ENCODE data around the gene ATP13A3. TPM values are rescaled to one million over a fixed set of nuclear protein-coding genes. Genes with fewer than 3 reads are reported as not detected.
A peak's percentile ranks its signal among the peaks of the same experiment; 100 is the strongest.
"Not testable (repeated sequence)": the region's sequence is repeated elsewhere in the genome, so short reads cannot be mapped to it uniquely, and the experiment has no call there.

The ATP13A3 gene
- total RNA-seq, 2 donors from 2014 or later, result 97.7 to 121 TPM

DNA sequence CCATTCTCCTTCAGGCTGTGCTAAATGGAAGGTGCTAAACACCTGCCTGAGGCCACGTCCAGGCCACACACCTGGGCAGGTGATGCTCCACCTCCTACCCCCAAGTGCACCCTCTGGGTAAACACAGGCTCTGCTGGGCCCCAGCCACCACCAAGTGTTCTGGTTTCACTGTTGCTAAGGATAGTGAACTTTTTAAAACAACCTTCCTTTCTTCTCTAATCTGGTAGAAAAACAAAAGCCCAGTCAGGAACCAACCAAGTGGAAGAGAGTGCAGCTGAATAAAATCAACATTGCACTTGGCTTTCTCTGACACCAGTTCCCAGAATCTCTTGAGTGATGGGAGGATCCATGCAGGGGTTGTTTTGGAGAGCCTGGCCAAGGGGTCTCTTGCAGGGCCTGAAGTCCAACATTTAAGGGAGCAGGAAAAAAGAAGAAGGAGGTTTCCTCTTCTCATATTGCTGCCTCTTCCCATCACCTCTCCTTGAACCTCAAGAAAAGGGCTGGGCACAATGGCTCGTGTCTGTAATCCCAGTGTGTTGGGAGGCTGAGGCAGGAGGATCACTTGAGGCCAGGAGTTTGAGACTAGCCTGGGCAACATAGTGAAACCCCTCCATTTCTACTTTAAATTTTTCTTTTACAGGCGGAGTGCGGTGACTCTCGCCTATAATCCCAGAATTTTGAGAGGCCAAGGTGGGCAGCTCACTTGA, 26.2 kb upstream of the ATP13A3 start:
- Mint-ChIP-seq H3K4me1 (ENCODE audit: low read depth) (peaks cover under 1% of the 10 kb centered on the region), H3K27me3 (ENCODE audit: low read depth) (peaks cover 32% of the 10 kb centered on the region), H3K4me3 (no peak overlapping the region), H3K9me3 (no peaks in the 10 kb centered on the region), H3K27ac (no peak overlapping the region), H3K36me3 (ENCODE audit: insufficient read depth in 2 of 2) (no peaks in the 10 kb centered on the region)
- ATAC-seq (replicated peaks in 1 of 2), result no peak
- DNase-seq, result no peak

DNA sequence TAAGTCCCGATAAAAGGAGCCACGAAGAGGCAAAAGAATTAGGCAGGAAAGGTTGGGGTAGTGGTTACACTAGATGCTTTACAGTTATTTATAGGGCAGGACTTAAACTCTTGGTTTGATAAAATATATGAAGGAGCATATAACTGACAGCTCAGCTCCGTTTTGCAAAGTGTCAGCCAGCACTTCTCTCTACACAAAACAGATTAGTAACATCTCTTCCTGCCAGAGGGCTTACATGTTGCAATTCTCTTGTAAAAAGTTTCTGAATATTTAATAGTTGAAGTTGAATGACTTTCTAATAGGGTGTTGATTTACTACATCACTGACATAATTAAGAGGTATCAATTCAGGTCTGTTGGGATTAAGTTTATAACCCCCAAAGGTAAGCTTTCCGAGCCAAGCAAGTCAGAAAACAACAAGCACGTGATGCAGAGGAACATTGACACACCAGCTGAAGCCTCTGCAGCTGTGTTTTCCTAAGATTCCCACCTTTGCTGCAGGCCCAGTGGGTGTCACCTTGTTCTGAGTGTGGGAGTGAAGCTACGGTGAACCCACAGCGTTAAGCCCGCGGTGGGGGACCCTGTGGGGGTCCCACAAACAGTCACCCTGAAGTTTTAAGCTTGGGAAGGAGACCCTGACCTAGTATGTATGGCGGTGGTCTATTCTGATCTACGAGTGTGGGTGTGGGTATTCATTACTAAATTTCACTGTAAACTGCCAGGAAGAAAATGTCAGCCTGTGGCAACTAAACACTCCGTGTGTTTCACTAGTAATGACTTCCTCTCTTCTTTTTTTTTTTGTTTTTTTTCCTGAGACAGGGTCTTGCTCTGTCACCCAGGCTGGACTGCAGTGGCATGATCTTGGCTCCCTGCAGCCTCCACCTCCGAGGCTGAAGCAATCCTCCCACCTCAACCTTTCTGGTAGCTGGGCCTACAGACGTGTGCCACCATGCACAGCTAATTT, 22.0 kb upstream of the ATP13A3 start:
- no peak for DNase-seq
- H3K27me3 Mint-ChIP-seq (ENCODE audit: low read depth), result no peaks in the 10 kb centered on the region
- no peak overlapping the region for H3K4me3 Mint-ChIP-seq
- H3K36me3 Mint-ChIP-seq (ENCODE audit: insufficient read depth in 2 of 2), result no peaks in the 10 kb centered on the region
- H3K9me3 Mint-ChIP-seq, result no peaks in the 10 kb centered on the region
- H3K27ac Mint-ChIP-seq, result no peak overlapping the region
- H3K4me1 Mint-ChIP-seq (ENCODE audit: low read depth), result no peaks in the 10 kb centered on the region
- no peak for ATAC-seq (replicated peaks in 1 of 2)

DNA sequence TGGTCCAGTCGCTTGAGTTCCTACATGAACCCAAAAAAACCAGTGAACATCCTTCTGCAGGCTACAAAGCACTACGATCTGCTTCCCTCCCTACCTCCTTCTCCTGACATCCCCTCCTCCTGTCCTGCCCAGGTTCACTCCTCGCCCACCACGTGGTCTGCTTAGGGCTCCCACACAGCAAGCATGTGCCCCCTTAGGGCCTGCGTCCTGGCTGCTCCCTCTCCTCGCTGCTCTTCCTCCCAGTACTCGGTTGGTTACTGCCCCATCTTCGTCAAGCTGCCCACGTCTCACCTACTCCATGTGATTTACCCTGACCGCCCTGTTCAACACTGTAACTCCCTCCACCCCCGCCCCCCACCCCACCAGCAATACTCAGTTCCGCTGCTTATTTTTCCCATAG, 20.8 kb upstream of the ATP13A3 start:
- DNase-seq, result no peak
- no peaks in the 10 kb centered on the region for H3K4me1 Mint-ChIP-seq (ENCODE audit: low read depth)
- H3K36me3 Mint-ChIP-seq (ENCODE audit: insufficient read depth in 2 of 2), result no peaks in the 10 kb centered on the region
- ATAC-seq (replicated peaks in 1 of 2), result no peak
- H3K27me3 Mint-ChIP-seq (ENCODE audit: low read depth), result no peaks in the 10 kb centered on the region
- H3K27ac Mint-ChIP-seq, result no peak overlapping the region
- no peaks in the 10 kb centered on the region for H3K9me3 Mint-ChIP-seq
- no peak overlapping the region for H3K4me3 Mint-ChIP-seq

DNA sequence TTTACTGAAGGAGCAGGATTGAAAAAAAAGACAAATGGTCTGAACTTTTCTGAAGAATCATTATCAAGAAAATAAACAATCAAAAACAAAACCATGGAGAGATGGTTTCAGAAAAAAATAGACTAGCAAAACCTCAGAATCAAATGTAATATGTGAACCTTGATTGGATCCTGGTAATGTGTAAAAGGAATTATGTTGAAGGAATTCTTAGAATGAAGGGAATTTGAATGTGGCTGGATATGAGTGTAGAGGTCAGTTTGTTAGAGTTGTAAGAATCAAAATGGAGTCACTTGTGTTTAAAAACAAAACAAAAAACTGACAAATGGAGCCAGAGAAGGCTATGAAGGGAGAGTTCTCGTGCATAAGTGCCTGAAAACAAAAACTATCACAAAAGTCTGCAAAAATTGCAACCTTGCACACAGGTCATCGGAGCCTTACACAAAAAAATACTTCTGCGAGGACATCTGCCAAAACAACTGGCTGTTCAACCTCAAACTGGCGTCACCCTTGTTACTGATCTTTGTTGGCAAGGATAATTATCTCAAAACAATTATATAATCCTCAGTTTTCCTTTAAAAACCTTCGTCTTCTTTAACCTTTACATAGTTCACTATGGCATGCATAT, 19.1 kb upstream of the ATP13A3 start:
- Mint-ChIP-seq H3K9me3 (no peaks in the 10 kb centered on the region), H3K4me1 (ENCODE audit: low read depth) (no peaks in the 10 kb centered on the region), H3K27me3 (ENCODE audit: low read depth) (no peaks in the 10 kb centered on the region), H3K36me3 (ENCODE audit: insufficient read depth in 2 of 2) (no peaks in the 10 kb centered on the region), H3K4me3 (no peak overlapping the region), H3K27ac (no peak overlapping the region)
- no peak for DNase-seq
- no peak for ATAC-seq (replicated peaks in 1 of 2)

DNA sequence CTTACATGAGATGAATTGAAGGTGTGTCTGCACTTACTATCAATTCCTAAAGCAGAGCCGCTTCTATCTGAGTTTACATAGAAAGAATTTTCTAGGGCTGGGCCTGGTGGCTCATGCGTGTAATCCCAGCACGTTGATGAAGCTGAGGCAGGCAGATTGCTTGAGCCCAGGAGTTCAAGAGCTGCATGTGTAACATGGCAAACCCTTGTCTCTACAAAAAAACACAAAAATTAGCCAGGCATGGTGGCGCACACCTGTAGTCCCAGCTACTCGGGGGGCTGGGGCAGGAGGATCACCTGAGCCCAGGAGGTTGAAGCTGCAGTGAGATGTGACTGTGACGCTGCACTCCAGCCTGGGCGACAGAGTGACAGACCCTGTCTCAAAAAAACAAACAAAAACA, 18.1 kb upstream of the ATP13A3 start:
- Mint-ChIP-seq H3K36me3 (ENCODE audit: insufficient read depth in 2 of 2) (no peaks in the 10 kb centered on the region), H3K27ac (no peak overlapping the region), H3K9me3 (no peaks in the 10 kb centered on the region), H3K4me3 (no peak overlapping the region), H3K27me3 (ENCODE audit: low read depth) (no peaks in the 10 kb centered on the region), H3K4me1 (ENCODE audit: low read depth) (no peaks in the 10 kb centered on the region)
- ATAC-seq (replicated peaks in 1 of 2), result no peak
- no peak for DNase-seq

DNA sequence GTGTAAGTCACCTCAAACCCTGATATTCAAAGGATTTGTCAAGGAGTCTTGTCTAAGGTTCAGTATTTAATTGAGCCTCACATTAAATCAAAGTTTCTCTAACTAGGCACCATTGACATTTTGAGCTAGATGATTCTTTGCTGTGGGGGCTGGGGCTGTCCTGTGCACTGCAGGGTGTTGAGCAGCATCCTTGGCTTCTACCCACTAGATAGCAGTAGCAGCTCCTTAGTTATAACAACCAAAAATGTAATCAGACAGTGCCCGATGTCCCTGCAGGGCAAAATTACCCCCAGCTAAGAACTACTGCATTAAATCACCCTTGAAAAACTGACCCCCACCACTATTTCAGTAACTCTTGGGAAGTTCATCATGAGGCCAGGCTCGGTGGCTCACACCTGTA, 17.3 kb upstream of the ATP13A3 start:
- Mint-ChIP-seq H3K9me3 (no peaks in the 10 kb centered on the region), H3K4me3 (no peak overlapping the region), H3K27ac (no peak overlapping the region), H3K36me3 (ENCODE audit: insufficient read depth in 2 of 2) (no peaks in the 10 kb centered on the region), H3K4me1 (ENCODE audit: low read depth) (no peaks in the 10 kb centered on the region), H3K27me3 (ENCODE audit: low read depth) (no peaks in the 10 kb centered on the region)
- DNase-seq (no peak), ATAC-seq (replicated peaks in 1 of 2) (no peak)

DNA sequence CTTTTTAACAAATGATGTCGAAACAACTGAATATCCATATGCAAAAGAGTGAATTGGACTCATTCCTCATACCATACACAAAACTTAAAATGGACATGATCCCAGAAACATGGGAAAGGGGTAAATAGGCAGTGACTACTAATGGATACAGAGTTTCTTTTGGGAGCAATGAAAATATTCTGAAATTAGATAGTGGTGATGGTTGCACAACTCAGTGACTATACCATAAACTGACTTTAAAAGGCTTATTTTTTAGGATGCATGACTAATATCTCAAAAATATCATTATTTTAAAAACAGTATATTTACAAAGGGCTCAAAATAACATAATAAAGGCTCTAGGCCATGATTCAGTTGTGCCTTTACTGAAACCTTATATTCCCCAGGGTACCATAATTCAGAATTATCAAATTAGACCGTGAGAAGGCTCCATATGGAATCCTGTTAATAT, 16.3 kb upstream of the ATP13A3 start:
- H3K27ac Mint-ChIP-seq, result no peak overlapping the region
- DNase-seq (no peak), ATAC-seq (replicated peaks in 1 of 2) (no peak)
- no peaks in the 10 kb centered on the region for H3K27me3 Mint-ChIP-seq (ENCODE audit: low read depth)
- H3K4me3 Mint-ChIP-seq, result no peak overlapping the region
- H3K9me3 Mint-ChIP-seq, result no peaks in the 10 kb centered on the region
- H3K36me3 Mint-ChIP-seq (ENCODE audit: insufficient read depth in 2 of 2), result no peaks in the 10 kb centered on the region
- no peaks in the 10 kb centered on the region for H3K4me1 Mint-ChIP-seq (ENCODE audit: low read depth)

DNA sequence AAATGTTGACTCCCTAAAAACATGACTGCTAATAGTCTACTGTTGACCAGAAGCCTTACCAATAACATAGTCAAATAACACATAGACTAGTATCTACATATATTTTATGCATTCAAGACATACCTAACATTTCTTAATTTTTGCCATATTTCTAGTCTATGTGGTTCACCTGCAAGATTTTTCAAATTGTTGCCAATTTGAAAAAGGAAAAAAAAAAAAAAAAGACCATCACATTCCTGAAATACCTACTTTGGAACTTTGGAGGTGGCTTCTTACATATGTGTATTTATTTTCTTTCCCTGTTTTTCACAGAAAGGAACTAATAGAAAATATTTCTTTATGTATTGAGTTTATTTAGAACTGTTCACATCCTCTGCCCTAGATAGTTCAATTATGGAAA, 13.4 kb upstream of the ATP13A3 start:
- ATAC-seq (replicated peaks in 1 of 2), result no peak
- Mint-ChIP-seq H3K4me1 (ENCODE audit: low read depth) (peaks cover 16% of the 10 kb centered on the region), H3K9me3 (no peaks in the 10 kb centered on the region), H3K36me3 (ENCODE audit: insufficient read depth in 2 of 2) (no peaks in the 10 kb centered on the region), H3K4me3 (no peak overlapping the region), H3K27ac (no peak overlapping the region), H3K27me3 (ENCODE audit: low read depth) (no peaks in the 10 kb centered on the region)
- no peak for DNase-seq

DNA sequence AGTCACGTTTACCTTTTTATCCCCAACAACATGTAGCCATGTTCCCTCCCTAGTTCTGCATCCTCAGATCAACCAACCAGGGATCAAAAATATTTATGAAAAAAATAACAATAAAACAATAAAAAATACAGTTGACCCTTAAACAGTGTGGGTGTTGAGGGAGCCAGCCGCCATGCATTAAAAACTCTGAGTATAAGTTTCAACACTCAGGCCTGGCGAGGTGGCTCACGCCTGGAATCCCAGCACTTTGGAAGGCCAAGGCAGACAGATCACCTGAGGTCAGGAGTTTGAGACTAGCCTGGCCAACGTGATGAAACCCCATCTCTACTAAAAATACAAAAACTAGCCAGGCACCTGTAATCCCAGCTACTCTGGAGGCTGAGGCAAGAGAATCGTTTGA, 12.7 kb upstream of the ATP13A3 start:
- not testable (repeated sequence) for H3K36me3 Mint-ChIP-seq (ENCODE audit: insufficient read depth in 2 of 2); H3K27ac Mint-ChIP-seq

DNA sequence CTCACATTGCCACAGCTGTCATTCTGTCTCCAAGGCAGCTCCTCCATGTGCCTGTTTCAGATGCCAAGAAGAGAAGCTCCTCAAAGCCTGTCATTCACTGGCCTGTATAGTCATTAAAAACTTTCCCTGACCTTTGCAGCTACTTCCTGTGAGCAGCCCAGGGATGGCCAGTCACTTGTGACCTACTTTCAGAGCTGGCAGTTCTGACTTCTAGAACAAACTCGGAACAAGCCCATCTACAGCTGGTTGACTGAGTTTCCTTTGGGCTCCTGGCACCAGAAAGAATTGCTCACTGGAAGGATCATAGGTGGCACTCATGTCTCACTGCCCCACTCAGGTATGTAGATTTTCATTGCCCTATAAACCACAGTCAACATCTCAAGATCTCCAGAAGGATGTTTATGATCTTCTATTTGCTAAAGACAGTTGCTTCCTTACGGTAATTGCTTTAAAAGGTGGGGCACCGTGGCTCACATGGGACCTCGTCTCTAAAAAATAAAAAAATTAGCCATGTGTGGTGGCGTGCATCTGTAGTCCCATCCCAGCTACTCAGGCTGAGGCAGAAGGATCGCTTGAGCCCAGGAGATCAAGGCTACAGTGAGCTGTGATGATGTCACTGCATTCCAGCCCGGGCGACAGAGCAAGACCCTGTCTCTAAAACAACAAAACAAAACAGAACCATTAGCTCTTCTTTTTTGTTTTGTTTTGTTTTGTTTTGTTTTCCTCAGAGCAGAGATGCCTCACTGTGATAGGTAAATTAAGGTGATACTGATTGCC, 11.2 kb upstream of the ATP13A3 start:
- ATAC-seq (replicated peaks in 1 of 2), result peak; percentile 50 to 76
- H3K4me3 Mint-ChIP-seq, result no peak overlapping the region
- no peaks in the 10 kb centered on the region for H3K36me3 Mint-ChIP-seq (ENCODE audit: insufficient read depth in 2 of 2)
- H3K27me3 Mint-ChIP-seq (ENCODE audit: low read depth), result no peaks in the 10 kb centered on the region
- no peak overlapping the region for H3K27ac Mint-ChIP-seq
- DNase-seq, result no peak
- peaks cover 28% of the 10 kb centered on the region for H3K4me1 Mint-ChIP-seq (ENCODE audit: low read depth)
- H3K9me3 Mint-ChIP-seq, result no peaks in the 10 kb centered on the region

More for the DNA sequence above, 12.7 kb upstream of the ATP13A3 start:
- H3K9me3 Mint-ChIP-seq; H3K4me3 Mint-ChIP-seq; DNase-seq; ATAC-seq (replicated peaks in 1 of 2); H3K27me3 Mint-ChIP-seq (ENCODE audit: low read depth): not testable (repeated sequence)
- H3K4me1 Mint-ChIP-seq (ENCODE audit: low read depth), result peaks cover 16% of the 10 kb centered on the region

DNA sequence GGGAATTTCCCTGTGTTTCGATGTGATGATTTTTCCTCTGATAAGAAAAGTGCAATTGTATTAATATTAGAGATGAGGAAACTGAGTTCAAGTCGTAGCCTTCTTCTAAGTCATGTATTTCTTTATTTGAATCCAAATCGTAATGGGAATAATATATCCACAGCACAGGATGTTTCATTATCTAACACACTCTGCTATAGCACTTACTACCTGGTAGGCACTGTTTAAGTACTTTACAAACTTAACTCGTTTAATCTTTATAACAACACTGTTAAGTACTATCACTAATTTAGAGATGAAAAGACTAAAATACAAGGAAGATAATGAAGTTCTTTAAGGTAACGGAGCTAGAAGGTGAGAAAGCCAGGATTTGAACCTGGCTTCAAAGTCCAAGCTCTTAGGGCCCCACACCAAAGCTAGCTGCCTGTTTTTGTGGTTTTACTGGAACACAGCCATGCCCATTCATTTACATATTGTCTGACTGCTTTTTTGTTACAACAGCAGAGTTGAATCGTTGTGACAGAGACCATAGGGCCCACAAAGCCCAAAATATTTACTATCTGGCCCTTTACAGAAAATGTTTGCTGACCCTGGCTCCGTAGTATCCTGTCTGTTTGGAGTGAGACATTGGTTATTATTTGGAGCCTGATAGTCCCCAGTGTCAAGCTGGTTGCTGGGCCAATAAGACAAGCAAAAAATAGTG, 9.6 kb upstream of the ATP13A3 start:
- H3K4me3 Mint-ChIP-seq, result peak overlapping the region; percentile 27 to 36
- peak; percentile 46 to 63 for ATAC-seq (replicated peaks in 1 of 2)
- peaks cover 0 to 2% of the 10 kb centered on the region in 2 donors for H3K36me3 Mint-ChIP-seq (ENCODE audit: insufficient read depth in 2 of 2)
- DNase-seq, result peak in 1 of 2 donors; percentile 23
- H3K27ac Mint-ChIP-seq, result no peak overlapping the region
- no peaks in the 10 kb centered on the region for H3K27me3 Mint-ChIP-seq (ENCODE audit: low read depth)
- H3K9me3 Mint-ChIP-seq, result no peaks in the 10 kb centered on the region
- peaks cover 34% of the 10 kb centered on the region for H3K4me1 Mint-ChIP-seq (ENCODE audit: low read depth)

DNA sequence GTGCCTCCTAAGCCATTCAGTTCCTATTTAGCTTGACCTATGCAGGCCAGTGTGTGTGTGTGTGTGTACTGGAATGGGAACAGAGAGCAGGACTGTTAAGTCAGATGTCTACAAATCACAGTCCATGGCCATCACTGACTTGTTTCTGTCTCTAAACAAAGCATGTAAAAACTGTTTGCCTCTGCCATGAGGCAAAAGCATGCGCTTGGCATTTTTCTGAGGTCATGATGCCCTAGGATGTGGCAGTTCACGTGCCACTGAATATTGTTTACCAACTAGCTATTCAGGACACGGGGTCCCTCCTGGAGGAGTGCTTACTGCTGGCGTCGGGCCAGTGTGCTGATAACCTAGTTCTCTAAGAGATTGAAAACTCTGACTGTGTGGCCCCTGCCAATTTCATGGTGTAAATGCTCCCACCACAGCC, 8.2 kb upstream of the ATP13A3 start:
- no peaks in the 10 kb centered on the region for H3K27me3 Mint-ChIP-seq (ENCODE audit: low read depth)
- no peak overlapping the region for H3K27ac Mint-ChIP-seq
- peaks cover 0 to 6% of the 10 kb centered on the region in 2 donors for H3K36me3 Mint-ChIP-seq (ENCODE audit: insufficient read depth in 2 of 2)
- no peak overlapping the region for H3K4me3 Mint-ChIP-seq
- H3K4me1 Mint-ChIP-seq (ENCODE audit: low read depth), result peaks cover 41% of the 10 kb centered on the region
- no peaks in the 10 kb centered on the region for H3K9me3 Mint-ChIP-seq
- ATAC-seq (replicated peaks in 1 of 2) (no peak), DNase-seq (no peak)
